ENCODE data around the gene TOMM34. TPM values are rescaled to one million over a fixed set of nuclear protein-coding genes. Genes with fewer than 3 reads are reported as not detected.

The TOMM34 gene
- polyA plus RNA-seq, 1 experiment = 31.8 TPM

DNA sequence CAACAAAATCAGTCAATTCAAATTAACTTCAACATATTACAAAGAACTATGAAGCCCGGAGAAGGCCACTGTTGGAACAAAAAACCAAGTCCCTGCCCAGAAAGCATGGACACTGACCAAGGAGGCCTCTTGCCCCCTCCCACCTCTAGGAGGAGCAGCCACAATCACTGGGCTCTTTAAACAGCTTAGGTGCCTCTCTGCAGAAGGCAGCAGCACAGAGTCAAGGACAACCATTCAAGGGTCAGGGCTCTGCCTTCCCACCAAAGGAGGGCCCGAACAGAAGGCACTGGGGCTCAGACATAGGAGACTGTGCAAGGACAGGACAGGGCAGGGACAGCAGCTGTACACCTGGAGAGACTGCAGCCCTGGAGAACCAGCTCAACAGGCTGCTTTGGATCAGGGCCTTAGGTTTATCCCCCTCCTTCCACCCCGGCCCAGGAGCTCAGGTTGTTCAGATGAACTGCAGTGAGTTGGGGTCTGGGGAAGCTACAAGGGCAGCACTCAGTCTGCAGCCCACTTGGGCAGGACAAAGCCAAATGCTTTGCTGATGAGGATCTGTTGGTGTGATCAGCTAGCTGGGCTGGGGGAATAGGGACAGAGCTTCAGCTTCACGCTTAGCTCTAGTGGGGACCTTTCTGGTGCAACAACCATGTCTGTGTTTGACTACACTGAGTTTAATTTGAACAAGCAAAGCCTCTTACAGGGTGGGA, 17.8 kb downstream of the TOMM34 start:
- Histone ChIP-seq H3K9me3 (ENCODE audit: control insufficient read depth, insufficient read depth, low read length) (no peaks in the 10 kb centered on the region), H3K4me3 (ENCODE audit: low read depth, low read length) (no peak overlapping the region), H3K27me3 (ENCODE audit: control insufficient read depth, insufficient read depth, low read length) (no peaks in the 10 kb centered on the region), H3K27ac (ENCODE audit: low read depth, low read length) (no peak overlapping the region)
- ChIA-PET CTCF (interaction anchor here (0.7 to 0.9 kb wide), 2 partner anchors 153 to 348 kb away, joined by 3 to 4 read pairs; no protein-coding TSS in a partner anchor), POLR2A (interaction anchor here (0.8 kb wide), 1 partner anchor 9 kb away, joined by 3 read pairs; no protein-coding TSS in a partner anchor)
- TF ChIP-seq, protein P1, sequence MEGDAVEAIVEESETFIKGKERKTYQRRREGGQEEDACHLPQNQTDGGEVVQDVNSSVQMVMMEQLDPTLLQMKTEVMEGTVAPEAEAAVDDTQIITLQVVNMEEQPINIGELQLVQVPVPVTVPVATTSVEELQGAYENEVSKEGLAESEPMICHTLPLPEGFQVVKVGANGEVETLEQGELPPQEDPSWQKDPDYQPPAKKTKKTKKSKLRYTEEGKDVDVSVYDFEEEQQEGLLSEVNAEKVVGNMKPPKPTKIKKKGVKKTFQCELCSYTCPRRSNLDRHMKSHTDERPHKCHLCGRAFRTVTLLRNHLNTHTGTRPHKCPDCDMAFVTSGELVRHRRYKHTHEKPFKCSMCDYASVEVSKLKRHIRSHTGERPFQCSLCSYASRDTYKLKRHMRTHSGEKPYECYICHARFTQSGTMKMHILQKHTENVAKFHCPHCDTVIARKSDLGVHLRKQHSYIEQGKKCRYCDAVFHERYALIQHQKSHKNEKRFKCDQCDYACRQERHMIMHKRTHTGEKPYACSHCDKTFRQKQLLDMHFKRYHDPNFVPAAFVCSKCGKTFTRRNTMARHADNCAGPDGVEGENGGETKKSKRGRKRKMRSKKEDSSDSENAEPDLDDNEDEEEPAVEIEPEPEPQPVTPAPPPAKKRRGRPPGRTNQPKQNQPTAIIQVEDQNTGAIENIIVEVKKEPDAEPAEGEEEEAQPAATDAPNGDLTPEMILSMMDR (IDR thresholded peaks at IDR 0.05; ENCODE audit: low read depth, low read length) = no peak
- DNase-seq (ENCODE audit: low read depth, low spot score) = no peak

DNA sequence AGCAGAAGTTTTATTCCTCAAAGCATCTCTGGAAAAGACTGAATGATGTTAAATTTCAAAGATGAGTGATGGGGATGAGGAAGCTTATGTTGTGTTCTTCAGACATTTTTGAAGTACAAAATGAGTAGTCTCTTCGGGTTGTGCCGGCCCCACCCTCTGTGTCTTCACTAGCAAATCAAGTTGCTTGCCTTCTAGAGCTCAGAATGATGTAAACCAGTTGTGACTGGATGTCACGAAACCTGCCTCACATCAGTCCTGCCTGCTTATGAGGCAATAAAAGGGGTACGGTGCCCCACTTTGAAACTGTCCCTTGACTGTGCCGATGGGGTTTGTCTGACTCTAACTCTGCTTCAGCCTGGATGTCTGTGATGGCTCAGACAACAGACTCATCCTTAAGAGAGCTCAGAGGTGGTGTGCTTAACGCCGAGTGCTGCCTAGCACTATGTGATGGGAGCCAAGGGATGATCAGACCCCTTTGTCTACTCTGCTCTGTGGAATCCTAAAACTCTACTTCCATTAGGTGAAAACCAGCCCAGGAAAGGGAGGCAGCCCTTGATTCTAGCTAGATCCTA, 19.0 kb downstream of the TOMM34 start:
- ChIA-PET POLR2A (no interaction called here), CTCF (interaction anchor here (1.0 kb wide), 2 partner anchors 155 to 350 kb away, joined by 4 read pairs; no protein-coding TSS in a partner anchor)
- Histone ChIP-seq H3K4me3 (ENCODE audit: low read depth, low read length) (no peak overlapping the region), H3K27me3 (ENCODE audit: control insufficient read depth, insufficient read depth, low read length) (no peaks in the 10 kb centered on the region), H3K9me3 (ENCODE audit: control insufficient read depth, insufficient read depth, low read length) (no peaks in the 10 kb centered on the region), H3K27ac (ENCODE audit: low read depth, low read length) (no peak overlapping the region)
- TF ChIP-seq, protein P1 (IDR thresholded peaks at IDR 0.05; ENCODE audit: low read depth, low read length) = no peak
- DNase-seq (ENCODE audit: low read depth, low spot score) = no peak

DNA sequence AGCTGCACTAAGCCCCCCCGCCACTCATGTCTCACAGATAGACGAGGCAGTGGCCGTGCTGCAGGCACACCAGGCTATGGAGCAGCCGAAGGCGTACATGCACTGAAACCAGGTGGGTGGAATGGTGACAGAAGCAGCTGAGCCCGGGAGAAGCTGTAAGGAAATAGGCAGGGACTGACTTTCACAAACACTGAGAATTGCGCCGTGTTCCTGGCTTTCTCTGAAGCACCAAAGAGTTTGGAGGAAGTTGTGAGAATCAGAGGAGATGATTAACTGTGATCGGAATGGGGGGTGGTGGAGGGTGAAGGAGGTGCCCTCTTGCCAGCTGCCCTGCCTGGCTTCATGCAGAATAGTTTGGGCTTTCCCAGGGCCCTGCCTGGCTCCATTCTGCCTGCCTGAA, 21.6 kb downstream of the TOMM34 start:
- Histone ChIP-seq H3K4me3 (ENCODE audit: low read depth, low read length) (no peak overlapping the region), H3K9me3 (ENCODE audit: control insufficient read depth, insufficient read depth, low read length) (no peaks in the 10 kb centered on the region), H3K27ac (ENCODE audit: low read depth, low read length) (no peak overlapping the region), H3K27me3 (ENCODE audit: control insufficient read depth, insufficient read depth, low read length) (no peaks in the 10 kb centered on the region)
- CTCF ChIA-PET = no interaction called here
- POLR2A ChIA-PET = no interaction called here
- TF ChIP-seq, protein P1 (IDR thresholded peaks at IDR 0.05; ENCODE audit: low read depth, low read length) = no peak
- DNase-seq (ENCODE audit: low read depth, low spot score) = no peak

DNA sequence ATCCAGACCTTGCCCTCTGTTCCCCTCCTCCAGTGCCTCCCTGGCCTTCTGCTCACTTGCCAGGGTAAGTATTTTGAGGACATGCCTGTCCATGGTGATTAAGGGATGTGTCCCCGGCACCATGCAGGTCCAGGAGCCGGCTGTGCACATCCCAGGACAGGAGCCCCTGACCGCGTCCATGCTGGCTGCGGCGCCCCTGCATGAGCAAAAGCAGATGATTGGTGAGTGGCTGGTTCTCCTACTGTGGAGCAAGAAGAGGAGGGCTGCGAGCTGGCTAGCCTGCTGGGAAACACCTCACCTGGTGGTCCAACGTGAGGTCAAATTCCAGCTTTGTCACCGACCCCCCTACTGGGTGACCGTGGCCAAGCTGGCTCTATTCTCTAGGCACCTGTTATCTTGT, 23.7 kb downstream of the TOMM34 start:
- CTCF ChIA-PET = interaction anchor here (1.6 kb wide), 1 partner anchor 159 kb away, joined by 4 read pairs; no protein-coding TSS in a partner anchor
- H3K27ac ChIP-seq (ENCODE audit: low read depth, low read length) = no peak overlapping the region
- no peak for DNase-seq (ENCODE audit: low read depth, low spot score)
- H3K4me3 ChIP-seq (ENCODE audit: low read depth, low read length) = no peak overlapping the region
- TF ChIP-seq, protein P1 (IDR thresholded peaks at IDR 0.05; ENCODE audit: low read depth, low read length) = no peak
- POLR2A ChIA-PET = no interaction called here
- H3K27me3 ChIP-seq (ENCODE audit: control insufficient read depth, insufficient read depth, low read length) = no peaks in the 10 kb centered on the region
- no peaks in the 10 kb centered on the region for H3K9me3 ChIP-seq (ENCODE audit: control insufficient read depth, insufficient read depth, low read length)

DNA sequence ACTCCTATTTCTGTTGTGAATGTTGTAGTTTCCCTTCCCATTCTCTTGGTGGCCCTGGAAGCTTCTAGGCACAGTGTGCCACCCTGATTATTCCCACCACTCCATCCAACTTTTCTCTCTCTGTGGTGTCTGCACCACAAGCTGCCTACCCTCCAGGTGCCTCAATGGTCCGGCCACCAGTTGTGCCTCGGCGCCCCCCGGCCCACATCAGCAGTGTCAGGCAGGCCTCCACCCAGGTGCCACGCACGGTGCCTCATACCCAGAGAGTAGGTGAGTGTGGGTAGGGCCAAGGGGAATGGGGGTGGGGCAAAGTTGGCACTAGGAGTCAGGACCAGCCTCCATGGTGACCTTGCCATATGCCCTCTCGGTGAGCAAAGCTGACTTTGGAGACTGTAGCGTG, 27.3 kb downstream of the TOMM34 start:
- no peak overlapping the region for H3K4me3 ChIP-seq (ENCODE audit: low read depth, low read length)
- H3K27ac ChIP-seq (ENCODE audit: low read depth, low read length) = no peak overlapping the region
- CTCF ChIA-PET = no interaction called here
- TF ChIP-seq, protein P1 (IDR thresholded peaks at IDR 0.05; ENCODE audit: low read depth, low read length) = no peak
- H3K27me3 ChIP-seq (ENCODE audit: control insufficient read depth, insufficient read depth, low read length) = no peaks in the 10 kb centered on the region
- POLR2A ChIA-PET = no interaction called here
- H3K9me3 ChIP-seq (ENCODE audit: control insufficient read depth, insufficient read depth, low read length) = no peaks in the 10 kb centered on the region
- DNase-seq (ENCODE audit: low read depth, low spot score) = no peak

Data from AG04450 (cell line).